ENCODE results near the gene IRF2BP2. TPM values are rescaled to one million over a fixed set of nuclear protein-coding genes. Genes with fewer than 3 reads are reported as not detected.
A peak's percentile ranks its signal among the peaks of the same experiment; 100 is the strongest.

The IRF2BP2 gene
- polyA plus RNA-seq, 2 of the 4 experiments (the other 2 are of a cell fraction): 38.2 to 53.5 TPM

DNA sequence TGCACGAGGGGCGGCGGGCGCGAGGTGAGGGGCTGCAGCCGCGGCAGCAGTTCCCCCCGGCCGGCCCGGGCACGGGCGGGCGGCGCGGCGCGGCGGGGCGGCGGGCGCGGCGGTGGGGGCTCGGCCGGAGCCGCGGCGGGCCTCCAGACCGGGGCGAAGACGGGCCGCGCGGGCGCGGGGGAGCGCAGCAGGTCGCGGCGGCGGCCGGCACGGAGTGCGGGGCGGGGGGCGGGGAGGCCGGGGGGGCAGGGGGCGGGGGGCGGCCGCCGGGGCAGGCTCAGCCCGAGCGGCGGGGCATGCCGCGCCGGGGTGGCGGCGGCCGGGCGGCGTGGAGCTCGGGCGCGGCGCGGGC, 311 bp downstream of the IRF2BP2 start:
- peak overlapping the region; percentile 98; the same call in 2 of the 3 replicates for H3K4me2 ChIP-seq
- H3K27ac ChIP-seq: peak overlapping the region; percentile 96
- CTCF ChIA-PET: interaction anchor here (1.5 to 5.5 kb wide), 5 partner anchors 9 to 483 kb away, joined by 3 to 49 read pairs (median 6); no protein-coding TSS in a partner anchor

DNA sequence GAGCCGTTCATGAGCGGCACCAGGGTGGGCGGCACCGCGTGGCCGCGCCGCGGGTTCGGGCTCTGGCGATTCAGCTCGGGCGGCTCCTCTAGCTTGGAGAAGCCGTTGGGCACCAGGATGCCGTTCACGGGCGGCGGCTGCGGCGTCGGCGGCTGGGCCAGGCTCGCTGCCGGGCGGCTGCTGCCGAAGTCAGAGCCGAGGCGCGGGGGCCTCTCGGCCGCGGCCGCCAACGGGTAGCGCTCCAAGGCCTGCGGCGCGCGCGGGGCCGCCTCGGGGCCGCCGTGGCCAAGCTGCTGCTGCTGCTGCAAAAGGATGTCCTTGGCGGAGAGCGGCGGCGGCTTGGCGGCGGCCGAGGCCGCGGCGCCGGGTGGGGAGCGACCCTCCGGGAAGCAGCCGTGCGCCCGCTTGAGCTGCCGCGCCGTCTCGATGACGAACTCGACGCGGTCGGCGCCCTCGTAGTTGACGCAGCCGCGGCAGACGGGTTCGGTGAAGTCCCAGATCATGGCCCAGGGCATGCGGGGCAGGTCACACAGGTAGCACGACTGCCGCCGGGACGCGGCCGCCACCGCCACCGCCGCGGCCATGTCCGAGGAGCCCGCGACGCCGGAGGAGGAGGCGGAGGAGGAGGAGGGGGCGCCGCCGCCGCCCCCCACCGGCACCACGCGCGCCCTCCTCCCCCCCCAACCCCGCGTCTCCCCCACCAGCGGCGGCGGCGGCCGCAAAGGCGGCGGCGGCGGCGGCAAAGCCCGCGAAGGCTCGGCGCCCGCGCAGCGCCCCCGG, 877 bp downstream of the IRF2BP2 start:
- peaks cover 26% of the 10 kb centered on the region for H3K4me1 ChIP-seq
- H3K4me3 ChIP-seq: peak overlapping the region; percentile 64
- peak in 1 of 2 experiments; percentile 69 for DNase-seq (ENCODE audit: low read depth in 1 of 2, low spot score in 1 of 2)
- no peak for ATAC-seq
- H3K27ac ChIP-seq: peak overlapping the region; percentile 96
- FAIRE-seq: no peak
- CTCF ChIA-PET: interaction anchor here (0.8 to 5.5 kb wide), 7 partner anchors 8 to 484 kb away, joined by 3 to 49 read pairs (median 4); no protein-coding TSS in a partner anchor
- no peaks in the 10 kb centered on the region for H3K9me3 ChIP-seq
- WGBS (ENCODE audit: missing lambda C conversion rate): 1% methylated on average over 19 of the region's 121 CpGs
- TF ChIP-seq GATA3 (IDR thresholded peaks at IDR 0.05; ENCODE audit: borderline replicate concordance): peak; percentile 22; the same call in 1 of the 2 replicates
- peak in 1 of 2 experiments; percentile 77; a peak in 4 of 5 replicates for TF ChIP-seq JUN (IDR thresholded peaks at IDR 0.05)
- no peak for TF ChIP-seq HEYL (CRISPR knock-in tag; IDR thresholded peaks at IDR 0.05)
- peak; percentile 57 for TF ChIP-seq POLR2A (IDR thresholded peaks at IDR 0.05; ENCODE audit: low read length)
- peak; percentile 11; the same call in 1 of the 2 replicates for TF ChIP-seq PHF8 (IDR thresholded peaks at IDR 0.05; ENCODE audit: borderline replicate concordance, low read depth)
- TF ChIP-seq TFCP2L1 (CRISPR knock-in tag; IDR thresholded peaks at IDR 0.05): no peak
- TF ChIP-seq, protein P1, sequence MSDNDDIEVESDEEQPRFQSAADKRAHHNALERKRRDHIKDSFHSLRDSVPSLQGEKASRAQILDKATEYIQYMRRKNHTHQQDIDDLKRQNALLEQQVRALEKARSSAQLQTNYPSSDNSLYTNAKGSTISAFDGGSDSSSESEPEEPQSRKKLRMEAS (IDR thresholded peaks at IDR 0.05): peak; percentile 43; the same call in 1 of the 2 replicates
- H3K4me2 ChIP-seq: peak overlapping the region; percentile 96
- POLR2A ChIA-PET: interaction anchor here (0.6 to 6.2 kb wide), 21 partner anchors 8 to 482 kb away, joined by 3 to 171 read pairs (median 15); no protein-coding TSS in a partner anchor

More for the DNA sequence above, 311 bp downstream of the IRF2BP2 start:
- Histone ChIP-seq H3K4me3 (peak overlapping the region; percentile 64), H3K4me1 (peaks cover 30% of the 10 kb centered on the region), H3K9me3 (no peaks in the 10 kb centered on the region)
- TF ChIP-seq EHMT2 (IDR thresholded peaks at IDR 0.05; ENCODE audit: low read depth) (no peak), RFX5 (IDR thresholded peaks at IDR 0.05) (no peak)
- DNase-seq (ENCODE audit: low read depth in 1 of 2, low spot score in 1 of 2) (peak in 1 of 2 experiments; percentile 45), FAIRE-seq (no peak), ATAC-seq (no peak; a peak in 1 of 6 replicates)
- no CpG with 5 or more reads among the region's 67 CpGs for whole genome bisulfite sequencing (ENCODE audit: missing lambda C conversion rate)
- POLR2A ChIA-PET: interaction anchor here (0.6 to 6.2 kb wide), 23 partner anchors 8 to 481 kb away, joined by 3 to 171 read pairs (median 7); no protein-coding TSS in a partner anchor

DNA sequence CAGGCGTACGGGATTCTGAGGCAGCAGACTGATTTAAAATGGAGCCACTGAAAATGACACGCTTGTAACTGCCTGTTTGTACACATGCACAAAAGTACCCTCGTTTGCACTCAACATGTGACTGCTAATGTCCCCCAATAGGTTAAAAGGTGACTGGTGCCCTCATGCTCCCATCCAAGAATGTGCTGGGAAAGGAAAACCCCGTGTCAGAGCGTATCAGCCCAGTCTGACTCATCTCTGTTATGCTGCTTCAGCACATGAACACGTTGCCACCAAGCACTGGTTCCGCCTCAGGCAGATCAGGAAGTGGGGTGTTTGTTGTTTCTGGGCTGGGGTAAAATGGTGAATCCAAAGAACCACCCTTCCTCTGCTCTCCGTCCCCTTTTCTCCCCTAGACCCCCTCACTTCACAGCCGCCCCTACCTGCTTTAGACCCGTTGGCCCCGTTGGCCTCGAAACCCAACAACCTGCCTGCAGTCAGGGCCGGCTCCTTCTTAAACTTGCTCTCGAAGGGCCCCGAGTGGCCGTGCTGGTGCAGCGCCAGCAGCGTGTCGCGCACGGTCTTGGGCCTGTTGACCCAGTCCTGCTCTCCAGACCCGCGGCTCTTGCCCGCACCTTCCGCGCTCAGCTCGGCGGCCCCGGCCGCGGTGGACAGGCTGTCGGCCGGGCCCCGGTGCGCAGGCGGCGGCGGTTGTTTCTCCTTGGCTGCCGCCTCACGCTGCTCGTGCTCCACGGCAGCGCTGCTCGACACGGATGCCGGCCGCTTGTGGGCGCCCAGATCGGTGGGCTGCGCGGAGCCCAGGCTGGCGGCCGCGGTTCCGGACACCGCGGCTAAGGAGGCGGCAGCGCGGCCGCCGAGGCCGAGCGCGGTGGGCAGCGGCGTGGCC, 1.7 kb downstream of the IRF2BP2 start:
- POLR2A ChIA-PET: interaction anchor here (1.5 to 6.2 kb wide), 4 partner anchors 7 to 482 kb away, joined by 3 to 171 read pairs (median 44); no protein-coding TSS in a partner anchor
- Histone ChIP-seq H3K4me1 (peaks cover 26% of the 10 kb centered on the region), H3K9me3 (no peaks in the 10 kb centered on the region), H3K4me3 (peak overlapping the region; percentile 64), H3K4me2 (peak overlapping the region; percentile 96), H3K27ac (peak overlapping the region; percentile 96)
- ATAC-seq: peak; percentile 9 to 51; a peak in 3 of 6 replicates
- FAIRE-seq: no peak
- CTCF ChIA-PET: interaction anchor here (0.8 to 2.2 kb wide), 4 partner anchors 60 to 131 kb away, joined by 3 to 8 read pairs (median 3); no protein-coding TSS in a partner anchor
- peak; percentile 83 to 92 for DNase-seq (ENCODE audit: low read depth in 1 of 2, low spot score in 1 of 2)
- WGBS (ENCODE audit: missing lambda C conversion rate): 3% methylated on average over 21 of the region's 68 CpGs
- TF ChIP-seq RARB (CRISPR knock-in tag; IDR thresholded peaks at IDR 0.05) (peak; percentile 85; the same call in 1 of the 2 replicates), CEBPB (IDR thresholded peaks at IDR 0.05) (no peak), POLR2AphosphoS2 (conservative IDR thresholded peaks at IDR 0.05; ENCODE audit: low read length) (peak; percentile 35; the same call in 1 of the 2 replicates), FOXS1 (CRISPR knock-in tag; IDR thresholded peaks at IDR 0.05) (no peak), HEYL (CRISPR knock-in tag; IDR thresholded peaks at IDR 0.05) (no peak), SREBF2 (IDR thresholded peaks at IDR 0.05) (no peak), GATA3 (IDR thresholded peaks at IDR 0.05; ENCODE audit: borderline replicate concordance) (peak; percentile 39; the same call in 1 of the 2 replicates), EHMT2 (IDR thresholded peaks at IDR 0.05; ENCODE audit: low read depth) (no peak), BHLHE40 (IDR thresholded peaks at IDR 0.05; ENCODE audit: low read depth, low read length) (peak; percentile 36; the same call in 1 of the 2 replicates), MAFK (IDR thresholded peaks at IDR 0.05; ENCODE audit: partially characterized antibody) (peak; percentile 99), FOSL2 (IDR thresholded peaks at IDR 0.05) (peak; percentile 57; the same call in 1 of the 2 replicates), FOSL2 (CRISPR knock-in tag; IDR thresholded peaks at IDR 0.05) (peak; percentile 90), ZSCAN20 (CRISPR knock-in tag; IDR thresholded peaks at IDR 0.05) (no peak), MYC (IDR thresholded peaks at IDR 0.05; ENCODE audit: borderline replicate concordance, low read length) (peak; percentile 83), PHF8 (IDR thresholded peaks at IDR 0.05; ENCODE audit: borderline replicate concordance, low read depth) (peak; percentile 55)
- TF ChIP-seq, protein P2, sequence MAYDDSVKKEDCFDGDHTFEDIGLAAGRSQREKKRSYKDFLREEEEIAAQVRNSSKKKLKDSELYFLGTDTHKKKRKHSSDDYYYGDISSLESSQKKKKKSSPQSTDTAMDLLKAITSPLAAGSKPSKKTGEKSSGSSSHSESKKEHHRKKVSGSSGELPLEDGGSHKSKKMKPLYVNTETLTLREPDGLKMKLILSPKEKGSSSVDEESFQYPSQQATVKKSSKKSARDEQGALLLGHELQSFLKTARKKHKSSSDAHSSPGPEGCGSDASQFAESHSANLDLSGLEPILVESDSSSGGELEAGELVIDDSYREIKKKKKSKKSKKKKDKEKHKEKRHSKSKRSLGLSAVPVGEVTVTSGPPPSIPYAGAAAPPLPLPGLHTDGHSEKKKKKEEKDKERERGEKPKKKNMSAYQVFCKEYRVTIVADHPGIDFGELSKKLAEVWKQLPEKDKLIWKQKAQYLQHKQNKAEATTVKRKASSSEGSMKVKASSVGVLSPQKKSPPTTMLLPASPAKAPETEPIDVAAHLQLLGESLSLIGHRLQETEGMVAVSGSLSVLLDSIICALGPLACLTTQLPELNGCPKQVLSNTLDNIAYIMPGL (CRISPR knock-in tag; IDR thresholded peaks at IDR 0.05; ENCODE audit: borderline replicate concordance): 0 out of 2 replicates have a peak, but pooled peaks have one; percentile 37
- TF ChIP-seq, protein P3, sequence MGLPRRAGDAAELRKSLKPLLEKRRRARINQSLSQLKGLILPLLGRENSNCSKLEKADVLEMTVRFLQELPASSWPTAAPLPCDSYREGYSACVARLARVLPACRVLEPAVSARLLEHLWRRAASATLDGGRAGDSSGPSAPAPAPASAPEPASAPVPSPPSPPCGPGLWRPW (IDR thresholded peaks at IDR 0.05): no peak
- TF ChIP-seq, protein P4, sequence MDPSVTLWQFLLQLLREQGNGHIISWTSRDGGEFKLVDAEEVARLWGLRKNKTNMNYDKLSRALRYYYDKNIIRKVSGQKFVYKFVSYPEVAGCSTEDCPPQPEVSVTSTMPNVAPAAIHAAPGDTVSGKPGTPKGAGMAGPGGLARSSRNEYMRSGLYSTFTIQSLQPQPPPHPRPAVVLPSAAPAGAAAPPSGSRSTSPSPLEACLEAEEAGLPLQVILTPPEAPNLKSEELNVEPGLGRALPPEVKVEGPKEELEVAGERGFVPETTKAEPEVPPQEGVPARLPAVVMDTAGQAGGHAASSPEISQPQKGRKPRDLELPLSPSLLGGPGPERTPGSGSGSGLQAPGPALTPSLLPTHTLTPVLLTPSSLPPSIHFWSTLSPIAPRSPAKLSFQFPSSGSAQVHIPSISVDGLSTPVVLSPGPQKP (IDR thresholded peaks at IDR 0.05; ENCODE audit: low read depth, low read length): no peak
- TF ChIP-seq, protein P5, sequence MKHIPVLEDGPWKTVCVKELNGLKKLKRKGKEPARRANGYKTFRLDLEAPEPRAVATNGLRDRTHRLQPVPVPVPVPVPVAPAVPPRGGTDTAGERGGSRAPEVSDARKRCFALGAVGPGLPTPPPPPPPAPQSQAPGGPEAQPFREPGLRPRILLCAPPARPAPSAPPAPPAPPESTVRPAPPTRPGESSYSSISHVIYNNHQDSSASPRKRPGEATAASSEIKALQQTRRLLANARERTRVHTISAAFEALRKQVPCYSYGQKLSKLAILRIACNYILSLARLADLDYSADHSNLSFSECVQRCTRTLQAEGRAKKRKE (CRISPR knock-in tag; IDR thresholded peaks at IDR 0.05; ENCODE audit: low read depth): peak; percentile 36; the same call in 1 of the 2 replicates

Data from A549 (cell line).